ENCODE measurements around the gene AOPEP. TPM values are rescaled to one million over a fixed set of nuclear protein-coding genes. Genes with fewer than 3 reads are reported as not detected.

AOPEP gene
- total and polyA plus RNA-seq, 2 of the 13 experiments (the other 11 are each of a cell fraction or from before 2014, with no cell fraction given) = 22.2 to 41.6 TPM

GRCh38 chr9:94703488-94704140 is 22.9 kb upstream of the AOPEP start (continued):
- TF ChIP-seq ZNF362 (CRISPR knock-in tag; IDR thresholded peaks at IDR 0.05; ENCODE audit: borderline replicate concordance) (peak; percentile 17; the same call in 1 of the 2 replicates), PBX3 (CRISPR knock-in tag; IDR thresholded peaks at IDR 0.05; ENCODE audit: borderline replicate concordance) (no peak), ATF3 (CRISPR knock-in tag; IDR thresholded peaks at IDR 0.05) (no peak), NCOA2 (CRISPR knock-in tag; IDR thresholded peaks at IDR 0.05) (peak; percentile 43), CHCHD3 (CRISPR knock-in tag; IDR thresholded peaks at IDR 0.05) (no peak), FOXP4 (CRISPR knock-in tag; IDR thresholded peaks at IDR 0.05) (no peak), ZC3H4 (CRISPR knock-in tag; IDR thresholded peaks at IDR 0.05; ENCODE audit: borderline replicate concordance) (no peak), RAD51 (IDR thresholded peaks at IDR 0.05; ENCODE audit: borderline replicate concordance) (no peak), SOX13 (IDR thresholded peaks at IDR 0.05) (peak; percentile 66), SOX13 (CRISPR knock-in tag; conservative IDR thresholded peaks at IDR 0.05 in 1 of 2, IDR thresholded peaks at IDR 0.05 in 1 of 2) (peak in 1 of 2 experiments; percentile 88; a peak in 2 of 4 replicates), FOXA1 (IDR thresholded peaks at IDR 0.05) (no peak), FOXA1 (CRISPR knock-in tag; IDR thresholded peaks at IDR 0.05) (0 out of 2 replicates have a peak, but pooled peaks have one; percentile 14), ZBTB7B (CRISPR knock-in tag; IDR thresholded peaks at IDR 0.05) (peak; percentile 49; the same call in 1 of the 2 replicates), ELF3 (CRISPR knock-in tag; IDR thresholded peaks at IDR 0.05) (no peak), AFF4 (CRISPR knock-in tag; IDR thresholded peaks at IDR 0.05) (no peak), ASH2L (IDR thresholded peaks at IDR 0.05; ENCODE audit: insufficient read length, low read depth, low read length) (peak; percentile 99), ZNF124 (CRISPR knock-in tag; IDR thresholded peaks at IDR 0.05) (no peak)
